ENCODE data around the gene ZBTB3.

- TF ChIP-seq CTCF (conservative IDR thresholded peaks at IDR 0.05) = no peak
- TF ChIP-seq EZH2 (IDR thresholded peaks at IDR 0.05; ENCODE audit: low read depth) = no peak
These were observed 6.3 kb downstream of the ZBTB3 start for GRCh38 chr11:62747475-62748160.
